Measurements from ENCODE around the gene APAF1.
"Not testable (repeated sequence)": the region's sequence is repeated elsewhere in the genome, so short reads cannot be mapped to it uniquely, and the experiment has no call there.

APAF1 gene

DNA sequence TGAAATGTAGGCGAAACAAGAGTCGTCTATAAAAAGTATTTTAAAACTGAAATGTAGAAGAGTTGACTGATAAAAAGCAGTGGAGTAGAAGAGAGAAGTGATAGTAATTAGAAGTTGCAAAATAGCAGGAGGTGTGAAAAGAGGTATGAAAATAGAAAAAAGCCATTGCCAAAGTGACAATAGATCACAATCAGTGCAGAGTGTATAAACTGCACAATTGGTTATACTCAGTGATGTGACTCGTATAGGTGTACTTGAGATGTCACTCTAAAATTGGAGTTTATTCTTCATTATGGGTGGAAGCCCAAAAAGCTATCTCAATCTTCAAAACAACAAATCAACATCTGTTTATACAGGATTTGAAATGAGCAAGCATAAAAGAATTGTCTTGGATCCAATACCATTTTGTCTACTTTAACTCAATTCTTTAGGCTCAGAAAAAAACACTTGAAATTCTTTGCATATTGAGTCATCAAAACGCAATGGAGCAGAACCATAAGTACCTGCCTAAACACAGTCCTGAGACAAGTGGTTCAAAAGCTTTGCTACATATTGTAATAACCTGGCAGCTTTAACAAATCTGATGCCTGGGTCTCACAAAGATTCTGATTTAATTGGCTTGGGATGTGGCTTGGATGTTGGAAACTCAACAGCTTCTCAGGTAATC is 9.3 kb upstream of the APAF1 start:
- Histone ChIP-seq H3K4me3 (no peak overlapping the region), H3K9me3 (ENCODE audit: low read depth, low read length) (no peaks in the 10 kb centered on the region), H3K9ac (ENCODE audit: insufficient read length) (no peak overlapping the region), H3K36me3 (ENCODE audit: insufficient read depth, low read length) (peaks cover 4% of the 10 kb centered on the region; the same call in 1 of the 2 replicates), H3K27ac (no peak overlapping the region)
- no peak for TF ChIP-seq POLR2AphosphoS5 (IDR thresholded peaks at IDR 0.05; ENCODE audit: borderline replicate concordance, low read depth, low read length)
- no peak for TF ChIP-seq EZH2 (IDR thresholded peaks at IDR 0.05)
- TF ChIP-seq FOXP2 (optimal IDR thresholded peaks at IDR 0.05; ENCODE audit: control extremely low read depth, extremely low read length, insufficient read depth) = no peak
- DNase-seq (ENCODE audit: low read depth, low spot score) = no peak

DNA sequence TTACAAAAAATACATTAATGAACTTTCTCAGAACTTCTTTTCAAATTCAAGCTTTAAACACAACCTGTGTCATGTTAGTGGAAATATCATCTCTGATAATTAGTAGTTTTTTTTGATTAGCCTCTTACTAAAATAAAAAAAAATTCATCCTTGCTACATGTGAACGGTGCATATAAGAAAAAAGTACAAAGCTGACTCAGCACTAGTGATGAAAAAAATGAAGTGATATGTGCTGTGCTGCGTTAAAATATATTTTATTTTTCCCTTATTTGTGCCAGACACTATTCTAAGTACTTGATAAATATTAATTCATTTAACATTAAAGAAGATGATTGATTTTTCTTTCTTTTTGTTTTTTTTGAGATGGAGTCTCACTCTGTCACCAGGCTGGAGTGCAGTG is 8.0 kb upstream of the APAF1 start:
- Histone ChIP-seq H3K27ac (no peak overlapping the region), H3K36me3 (ENCODE audit: insufficient read depth, low read length) (peaks cover 4% of the 10 kb centered on the region; the same call in 1 of the 2 replicates), H3K9ac (ENCODE audit: insufficient read length) (no peak overlapping the region), H3K9me3 (ENCODE audit: low read depth, low read length) (no peaks in the 10 kb centered on the region), H3K4me3 (no peak overlapping the region)
- DNase-seq (ENCODE audit: low read depth, low spot score) = no peak
- no peak for TF ChIP-seq EZH2 (IDR thresholded peaks at IDR 0.05)

DNA sequence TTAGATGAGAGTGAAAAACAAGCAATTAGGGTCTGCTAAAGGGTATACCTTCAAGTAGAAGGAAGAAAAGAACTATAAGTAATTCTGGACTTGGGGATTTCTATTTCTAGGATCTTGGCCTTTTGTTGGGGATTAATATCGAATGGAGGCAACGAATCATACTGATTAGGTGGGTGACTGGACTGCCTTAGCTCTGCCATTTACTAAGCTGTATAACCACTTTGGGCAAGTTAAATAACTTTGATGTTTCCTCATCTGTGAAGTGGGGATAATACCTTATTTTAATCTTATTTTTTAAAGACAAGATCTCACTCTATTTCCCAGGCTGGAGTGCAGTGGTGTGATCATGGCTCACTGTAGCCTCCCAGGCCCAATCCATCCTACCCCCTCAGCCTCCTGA is 7.1 kb upstream of the APAF1 start:
- H3K27ac ChIP-seq = no peak overlapping the region
- no peak for DNase-seq (ENCODE audit: low read depth, low spot score)
- no peaks in the 10 kb centered on the region for H3K9me3 ChIP-seq (ENCODE audit: low read depth, low read length)
- no peak overlapping the region for H3K4me3 ChIP-seq
- H3K36me3 ChIP-seq (ENCODE audit: insufficient read depth, low read length) = peaks cover under 1% of the 10 kb centered on the region; the same call in 1 of the 2 replicates
- no peak overlapping the region for H3K9ac ChIP-seq (ENCODE audit: insufficient read length)
- TF ChIP-seq EZH2 (IDR thresholded peaks at IDR 0.05) (no peak), POLR2AphosphoS5 (IDR thresholded peaks at IDR 0.05; ENCODE audit: borderline replicate concordance, low read depth, low read length) (no peak), FOXP2 (optimal IDR thresholded peaks at IDR 0.05; ENCODE audit: control extremely low read depth, extremely low read length, insufficient read depth) (no peak)

DNA sequence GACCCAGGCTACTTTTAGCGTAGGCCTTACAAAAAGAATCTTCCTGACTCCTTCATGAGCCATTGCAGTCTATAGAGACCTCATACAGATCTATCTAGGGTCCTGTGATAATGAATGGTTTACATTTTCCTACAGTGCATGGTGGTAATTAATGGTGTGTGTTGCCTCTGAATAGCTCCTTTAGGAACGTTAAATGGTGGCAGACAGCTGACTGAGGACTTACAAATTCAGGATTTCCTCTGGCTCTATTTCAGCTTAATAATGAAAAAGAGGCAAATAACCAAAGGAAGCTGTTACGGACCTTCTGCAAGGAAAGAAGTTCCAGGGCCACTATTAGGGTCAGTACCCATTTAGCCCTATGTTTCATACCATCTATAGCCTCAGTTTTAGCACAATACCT is 5.6 kb upstream of the APAF1 start:
- Histone ChIP-seq H3K27ac (no peak overlapping the region), H3K36me3 (ENCODE audit: insufficient read depth, low read length) (no peaks in the 10 kb centered on the region), H3K9ac (ENCODE audit: insufficient read length) (no peak overlapping the region), H3K9me3 (ENCODE audit: low read depth, low read length) (no peaks in the 10 kb centered on the region), H3K4me3 (no peak overlapping the region)
- no peak for DNase-seq (ENCODE audit: low read depth, low spot score)
- TF ChIP-seq POLR2AphosphoS5 (IDR thresholded peaks at IDR 0.05; ENCODE audit: borderline replicate concordance, low read depth, low read length) = no peak
- TF ChIP-seq FOXP2 (optimal IDR thresholded peaks at IDR 0.05; ENCODE audit: control extremely low read depth, extremely low read length, insufficient read depth) = no peak
- no peak for TF ChIP-seq EZH2 (IDR thresholded peaks at IDR 0.05)

DNA sequence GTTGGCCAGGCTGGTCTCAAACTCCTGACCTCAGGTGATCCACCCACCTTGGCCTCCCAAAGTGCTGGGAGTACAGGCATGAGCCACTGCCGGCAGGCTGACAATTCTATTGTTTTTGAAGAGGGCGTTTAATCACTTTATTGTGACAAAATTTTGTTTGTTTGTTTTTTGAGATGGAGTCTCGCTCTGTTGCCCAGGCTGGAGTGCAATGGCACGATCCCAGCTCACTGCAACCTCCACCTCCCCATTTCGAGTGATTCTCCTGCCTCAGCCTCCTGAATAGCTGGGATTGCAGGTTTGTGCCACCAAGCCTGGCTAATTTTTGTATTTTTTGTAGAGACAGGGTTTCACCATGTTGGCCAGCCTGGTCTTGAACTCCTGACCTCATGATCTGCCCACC is 2.3 kb upstream of the APAF1 start:
- H3K9me3 ChIP-seq (ENCODE audit: low read depth, low read length); H3K36me3 ChIP-seq (ENCODE audit: insufficient read depth, low read length); H3K9ac ChIP-seq (ENCODE audit: insufficient read length); H3K27ac ChIP-seq; H3K4me3 ChIP-seq; DNase-seq (ENCODE audit: low read depth, low spot score): not testable (repeated sequence)

DNA sequence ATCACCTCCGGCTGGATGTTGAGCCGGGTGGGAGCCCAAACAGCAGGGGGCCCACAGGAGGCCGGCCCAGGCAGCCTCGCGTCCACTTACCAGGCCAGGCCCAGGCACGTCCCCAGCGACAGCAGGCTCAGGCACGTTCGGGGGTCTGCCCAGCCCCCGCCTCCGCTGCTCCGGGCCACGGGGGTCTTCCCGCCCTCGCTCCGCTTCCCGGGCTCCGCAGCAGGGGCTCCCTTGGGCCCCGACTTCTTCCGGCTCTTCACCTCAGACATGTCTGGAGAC is 718 bp upstream of the APAF1 start:
- H3K36me3 ChIP-seq (ENCODE audit: insufficient read depth, low read length) = peaks cover 10% of the 10 kb centered on the region
- H3K9ac ChIP-seq (ENCODE audit: insufficient read length) = peak overlapping the region; percentile 81
- DNase-seq (ENCODE audit: low read depth, low spot score) = no peak
- H3K4me3 ChIP-seq = peak overlapping the region; percentile 95
- TF ChIP-seq POLR2AphosphoS5 (IDR thresholded peaks at IDR 0.05; ENCODE audit: borderline replicate concordance, low read depth, low read length) = 0 out of 2 replicates have a peak, but pooled peaks have one; percentile 8
- no peak for TF ChIP-seq FOXP2 (optimal IDR thresholded peaks at IDR 0.05; ENCODE audit: control extremely low read depth, extremely low read length, insufficient read depth)
- no peak for TF ChIP-seq EZH2 (IDR thresholded peaks at IDR 0.05)
- H3K9me3 ChIP-seq (ENCODE audit: low read depth, low read length) = no peaks in the 10 kb centered on the region
- peak overlapping the region; percentile 30; the same call in 1 of the 2 replicates for H3K27ac ChIP-seq

DNA sequence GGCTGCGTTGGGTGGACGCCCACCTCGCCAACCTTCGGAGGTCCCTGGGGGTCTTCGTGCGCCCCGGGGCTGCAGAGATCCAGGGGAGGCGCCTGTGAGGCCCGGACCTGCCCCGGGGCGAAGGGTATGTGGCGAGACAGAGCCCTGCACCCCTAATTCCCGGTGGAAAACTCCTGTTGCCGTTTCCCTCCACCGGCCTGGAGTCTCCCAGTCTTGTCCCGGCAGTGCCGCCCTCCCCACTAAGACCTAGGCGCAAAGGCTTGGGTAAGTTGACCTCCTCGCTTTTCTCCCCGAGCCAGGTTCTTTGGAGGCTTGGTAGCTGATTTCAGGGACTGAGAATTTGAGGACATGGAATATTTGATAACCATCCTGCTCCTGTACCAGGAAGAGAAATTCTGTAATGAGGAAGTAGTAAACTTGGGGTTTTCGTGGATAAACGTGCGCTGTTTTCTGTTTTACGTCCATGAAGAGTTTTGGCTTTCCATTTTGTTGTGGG is 530 bp downstream of the APAF1 start:
- peak overlapping the region; percentile 80 for H3K9ac ChIP-seq (ENCODE audit: insufficient read length)
- H3K4me3 ChIP-seq = peak overlapping the region; percentile 95
- H3K9me3 ChIP-seq (ENCODE audit: low read depth, low read length) = no peaks in the 10 kb centered on the region
- H3K27ac ChIP-seq = no peak overlapping the region
- TF ChIP-seq FOXP2 (optimal IDR thresholded peaks at IDR 0.05; ENCODE audit: control extremely low read depth, extremely low read length, insufficient read depth) = no peak
- no peak for TF ChIP-seq POLR2AphosphoS5 (IDR thresholded peaks at IDR 0.05; ENCODE audit: borderline replicate concordance, low read depth, low read length)
- no peak for TF ChIP-seq EZH2 (IDR thresholded peaks at IDR 0.05)
- DNase-seq (ENCODE audit: low read depth, low spot score) = no peak
- peaks cover 22% of the 10 kb centered on the region for H3K36me3 ChIP-seq (ENCODE audit: insufficient read depth, low read length)

DNA sequence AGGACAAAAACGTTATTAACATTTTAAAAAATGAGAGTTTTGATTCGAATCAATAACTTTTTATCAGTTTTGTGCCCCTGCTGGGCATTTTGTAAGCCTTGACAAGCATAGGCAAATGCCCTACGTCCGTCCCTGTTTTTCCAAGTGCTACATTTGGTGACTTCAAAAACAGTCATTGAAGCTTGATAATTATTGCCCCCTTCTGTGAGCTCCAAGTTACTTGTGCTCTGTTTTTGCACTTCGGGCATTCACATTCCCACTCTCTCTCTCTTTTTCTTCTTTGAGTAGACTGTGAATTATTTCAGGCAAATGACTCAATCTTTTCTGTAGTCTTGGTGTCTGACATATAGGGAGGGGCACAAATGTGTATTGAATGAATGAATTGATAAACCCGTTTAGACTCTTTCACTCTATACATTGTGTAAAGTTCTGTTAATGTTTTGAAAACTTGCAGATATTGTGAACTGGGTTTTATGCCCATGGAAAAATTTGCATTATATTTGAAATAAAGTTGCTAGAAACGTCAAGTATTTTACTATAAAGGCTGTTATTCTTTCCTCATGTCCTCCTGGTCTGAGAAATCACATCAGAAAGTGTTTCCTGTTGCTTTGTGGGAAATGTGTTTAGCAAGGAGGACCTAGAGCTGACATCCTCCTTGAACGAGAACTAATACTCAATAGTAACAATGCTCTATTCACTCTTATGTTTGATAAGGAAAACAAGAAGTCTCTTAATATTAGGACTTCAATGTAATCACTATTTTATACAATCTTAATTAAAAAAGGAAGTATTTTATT is 1.4 kb downstream of the APAF1 start:
- no peak overlapping the region for H3K27ac ChIP-seq
- TF ChIP-seq EZH2 (IDR thresholded peaks at IDR 0.05) = no peak
- H3K9ac ChIP-seq (ENCODE audit: insufficient read length) = peak overlapping the region; percentile 80
- no peak for DNase-seq (ENCODE audit: low read depth, low spot score)
- H3K4me3 ChIP-seq = peak overlapping the region; percentile 95
- peaks cover 29% of the 10 kb centered on the region for H3K36me3 ChIP-seq (ENCODE audit: insufficient read depth, low read length)
- no peaks in the 10 kb centered on the region for H3K9me3 ChIP-seq (ENCODE audit: low read depth, low read length)

DNA sequence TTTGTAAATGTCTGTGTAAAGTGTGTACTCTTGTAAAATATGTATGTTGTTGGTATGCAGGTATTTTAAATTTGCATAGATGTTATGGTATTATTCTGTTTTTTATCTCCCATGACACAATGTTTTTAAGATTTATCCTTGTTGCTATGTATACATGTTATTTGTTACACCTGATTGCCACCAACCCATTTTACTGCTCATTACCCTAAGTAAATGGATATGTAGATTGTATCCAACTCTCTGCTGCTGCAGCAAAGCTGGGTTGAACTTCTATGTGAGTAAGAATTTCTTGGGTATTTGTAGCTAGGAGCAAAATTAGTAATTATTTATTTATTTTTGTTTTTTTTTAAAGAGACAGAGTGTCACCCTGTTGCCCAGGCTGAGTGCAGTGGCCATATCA is 6.2 kb downstream of the APAF1 start:
- H3K9me3 ChIP-seq (ENCODE audit: low read depth, low read length) = no peaks in the 10 kb centered on the region
- no peak overlapping the region for H3K4me3 ChIP-seq
- DNase-seq (ENCODE audit: low read depth, low spot score) = no peak
- peaks cover 29% of the 10 kb centered on the region for H3K36me3 ChIP-seq (ENCODE audit: insufficient read depth, low read length)
- no peak overlapping the region for H3K9ac ChIP-seq (ENCODE audit: insufficient read length)
- TF ChIP-seq EZH2 (IDR thresholded peaks at IDR 0.05) (no peak), FOXP2 (optimal IDR thresholded peaks at IDR 0.05; ENCODE audit: control extremely low read depth, extremely low read length, insufficient read depth) (no peak), POLR2AphosphoS5 (IDR thresholded peaks at IDR 0.05; ENCODE audit: borderline replicate concordance, low read depth, low read length) (no peak)
- H3K27ac ChIP-seq = no peak overlapping the region

Measured in SK-N-MC (cell line).